ENCODE data around the gene ZNF135. TPM values are rescaled to one million over a fixed set of nuclear protein-coding genes. Genes with fewer than 3 reads are reported as not detected.

Gene ZNF135
- total RNA-seq, 1 experiment from 2014 or later = not detected

- Histone ChIP-seq H3K4me1 (ENCODE audit: low read length) (no peaks in the 10 kb centered on the region), H3K9me2 (replicated peaks; ENCODE audit: insufficient read depth, low read length) (no peaks in the 10 kb centered on the region), H3K9me3 (ENCODE audit: low read length) (peaks cover 35% of the 10 kb centered on the region), H3K36me3 (ENCODE audit: insufficient read depth, low read length) (no peaks in the 10 kb centered on the region), H3K4me3 (ENCODE audit: low read length) (no peak overlapping the region), H3K27ac (ENCODE audit: low read length) (no peak overlapping the region), H3K27me3 (ENCODE audit: low read length) (no peaks in the 10 kb centered on the region), H3K79me2 (ENCODE audit: low read length) (no peaks in the 10 kb centered on the region), H2AFZ (ENCODE audit: low read length) (no peak overlapping the region), H3K4me2 (ENCODE audit: low read depth, low read length, poor library complexity, severe bottlenecking) (no peak overlapping the region), H3K9ac (ENCODE audit: low read length) (no peak overlapping the region), H4K20me1 (ENCODE audit: insufficient read depth, low read depth, low read length) (no peaks in the 10 kb centered on the region)
- no peak for DNase-seq
Measured at GRCh38 chr19:58024661-58025060, 34.4 kb upstream of the ZNF135 start.

DNA sequence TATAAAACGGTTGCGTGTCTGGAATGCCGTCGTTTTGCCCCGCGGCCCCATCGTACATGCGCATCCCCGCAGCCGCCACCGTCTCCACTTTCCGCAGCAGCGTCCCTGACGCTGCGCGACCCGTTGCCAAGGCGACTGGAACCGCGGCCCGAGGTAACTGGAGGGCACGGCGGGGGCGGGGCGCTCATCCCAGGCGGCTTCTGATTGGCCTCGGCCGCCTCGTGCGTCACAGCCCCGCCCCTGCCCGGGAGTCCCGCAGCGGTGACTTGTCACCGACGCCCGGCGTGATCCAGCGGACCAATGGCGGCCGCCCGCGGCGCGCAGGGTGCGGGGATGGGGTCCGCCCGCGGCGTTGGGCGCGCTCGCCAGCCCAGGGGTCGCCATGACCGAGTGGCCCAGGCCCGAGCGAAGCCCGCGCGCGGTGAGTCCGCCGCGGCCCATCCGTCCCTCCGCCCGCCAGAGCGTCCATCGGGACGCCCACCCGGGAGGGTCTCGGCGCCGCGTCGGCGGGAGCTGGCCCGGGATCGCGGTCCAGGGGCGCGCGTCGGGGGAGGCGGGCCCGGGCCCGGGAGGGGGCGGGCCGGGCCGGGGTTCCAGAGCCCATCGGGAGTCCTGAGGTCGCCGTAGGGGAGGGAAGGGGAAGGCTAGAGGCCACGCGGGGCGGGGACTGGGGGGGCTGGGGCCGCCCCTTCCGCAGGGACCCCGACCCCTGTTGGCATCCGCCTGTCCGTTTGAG lies 25.2 kb upstream of the ZNF135 start, which contains the start of gene ZSCAN1:
Gene ZSCAN1 (plus strand): TSS at position 285 of the 736 bp plus-strand sequence. CDS start 3,812 bp downstream, outside the sequence.
- Histone ChIP-seq H3K4me3 (ENCODE audit: low read length) (no peak within 1 kb of the TSS), H3K4me2 (ENCODE audit: low read depth, low read length, poor library complexity, severe bottlenecking) (no peak within 1 kb of the TSS), H4K20me1 (ENCODE audit: insufficient read depth, low read depth, low read length) (no peaks in the 10 kb centered on the region), H3K36me3 (ENCODE audit: insufficient read depth, low read length) (no peaks in the 10 kb centered on the region), H2AFZ (ENCODE audit: low read length) (no peak within 1 kb of the TSS), H3K27ac (ENCODE audit: low read length) (no peak within 1 kb of the TSS), H3K79me2 (ENCODE audit: low read length) (no peaks in the 10 kb centered on the region), H3K9ac (ENCODE audit: low read length) (no peak within 1 kb of the TSS), H3K9me2 (replicated peaks; ENCODE audit: insufficient read depth, low read length) (no peaks in the 10 kb centered on the region), H3K9me3 (ENCODE audit: low read length) (peaks cover 19% of the 10 kb centered on the region), H3K4me1 (ENCODE audit: low read length) (no peaks in the 10 kb centered on the region), H3K27me3 (ENCODE audit: low read length) (no peaks in the 10 kb centered on the region)
- DNase-seq = no peak

DNA sequence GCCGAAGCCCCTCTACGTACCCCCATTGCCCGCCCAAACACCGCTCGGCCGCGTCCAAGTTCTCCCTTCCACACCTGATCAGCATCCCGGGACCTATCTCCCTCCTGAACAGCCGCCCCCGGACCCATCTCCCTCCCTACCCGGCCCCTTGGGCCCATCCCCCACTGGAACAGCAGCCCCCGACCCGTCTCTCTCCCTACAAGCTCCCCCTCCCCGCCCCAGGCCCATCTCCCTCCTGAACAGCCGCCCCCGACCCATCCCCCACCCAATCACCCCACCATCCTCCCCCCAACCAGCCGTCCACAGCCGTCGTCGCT lies 24.6 kb upstream of the ZNF135 start:
- Histone ChIP-seq H3K9me2 (replicated peaks; ENCODE audit: insufficient read depth, low read length) (no peaks in the 10 kb centered on the region), H4K20me1 (ENCODE audit: insufficient read depth, low read depth, low read length) (no peaks in the 10 kb centered on the region)

DNA sequence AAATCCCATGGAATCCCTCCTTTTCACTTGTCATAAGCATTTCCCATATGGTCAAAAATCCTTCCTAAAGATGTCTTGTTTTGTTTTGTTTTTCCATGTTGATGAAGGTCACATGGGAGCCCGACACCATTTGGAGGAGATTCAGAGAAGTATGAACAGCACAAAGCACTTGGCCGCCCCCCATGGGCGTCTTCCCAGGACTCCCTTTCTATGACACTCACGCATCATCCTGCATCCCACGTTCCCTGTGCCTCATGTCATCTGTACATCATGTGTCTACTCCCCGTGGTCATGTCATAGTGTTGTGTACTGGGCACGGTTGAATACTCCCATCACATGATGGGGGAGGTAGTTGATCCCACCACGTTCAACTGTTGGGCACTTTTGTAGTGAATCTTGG lies 23.2 kb upstream of the ZNF135 start:
- no peak for DNase-seq
- Histone ChIP-seq H3K36me3 (ENCODE audit: insufficient read depth, low read length) (no peaks in the 10 kb centered on the region), H3K9ac (ENCODE audit: low read length) (no peak overlapping the region), H3K4me1 (ENCODE audit: low read length) (no peaks in the 10 kb centered on the region), H3K9me3 (ENCODE audit: low read length) (peaks cover 28% of the 10 kb centered on the region), H3K4me2 (ENCODE audit: low read depth, low read length, poor library complexity, severe bottlenecking) (no peak overlapping the region), H3K27me3 (ENCODE audit: low read length) (no peaks in the 10 kb centered on the region), H3K9me2 (replicated peaks; ENCODE audit: insufficient read depth, low read length) (no peaks in the 10 kb centered on the region), H3K79me2 (ENCODE audit: low read length) (no peaks in the 10 kb centered on the region), H4K20me1 (ENCODE audit: insufficient read depth, low read depth, low read length) (no peaks in the 10 kb centered on the region), H3K4me3 (ENCODE audit: low read length) (no peak overlapping the region), H2AFZ (ENCODE audit: low read length) (no peak overlapping the region), H3K27ac (ENCODE audit: low read length) (no peak overlapping the region)

More for the DNA sequence above, 24.6 kb upstream of the ZNF135 start:
- Histone ChIP-seq H3K27ac (ENCODE audit: low read length) (no peak overlapping the region), H2AFZ (ENCODE audit: low read length) (no peak overlapping the region), H3K4me2 (ENCODE audit: low read depth, low read length, poor library complexity, severe bottlenecking) (no peak overlapping the region), H3K9ac (ENCODE audit: low read length) (no peak overlapping the region), H3K9me3 (ENCODE audit: low read length) (peaks cover 21% of the 10 kb centered on the region), H3K4me1 (ENCODE audit: low read length) (no peaks in the 10 kb centered on the region), H3K79me2 (ENCODE audit: low read length) (no peaks in the 10 kb centered on the region), H3K36me3 (ENCODE audit: insufficient read depth, low read length) (no peaks in the 10 kb centered on the region), H3K27me3 (ENCODE audit: low read length) (no peaks in the 10 kb centered on the region), H3K4me3 (ENCODE audit: low read length) (no peak overlapping the region)
- DNase-seq = no peak

- Histone ChIP-seq H4K20me1 (ENCODE audit: insufficient read depth, low read depth, low read length) (no peaks in the 10 kb centered on the region), H2AFZ (ENCODE audit: low read length) (no peak overlapping the region), H3K9ac (ENCODE audit: low read length) (no peak overlapping the region), H3K9me3 (ENCODE audit: low read length) (peaks cover 41% of the 10 kb centered on the region), H3K27ac (ENCODE audit: low read length) (no peak overlapping the region), H3K4me1 (ENCODE audit: low read length) (no peaks in the 10 kb centered on the region), H3K9me2 (replicated peaks; ENCODE audit: insufficient read depth, low read length) (no peaks in the 10 kb centered on the region), H3K36me3 (ENCODE audit: insufficient read depth, low read length) (no peaks in the 10 kb centered on the region), H3K4me2 (ENCODE audit: low read depth, low read length, poor library complexity, severe bottlenecking) (no peak overlapping the region), H3K4me3 (ENCODE audit: low read length) (no peak overlapping the region), H3K27me3 (ENCODE audit: low read length) (no peaks in the 10 kb centered on the region), H3K79me2 (ENCODE audit: low read length) (no peaks in the 10 kb centered on the region)
- no peak for DNase-seq
Measured at GRCh38 chr19:58037927-58038687, 21.0 kb upstream of the ZNF135 start.

- no peaks in the 10 kb centered on the region for H3K27me3 ChIP-seq (ENCODE audit: low read length)
- H3K36me3 ChIP-seq (ENCODE audit: insufficient read depth, low read length) = no peaks in the 10 kb centered on the region
- peaks cover 46% of the 10 kb centered on the region for H3K9me3 ChIP-seq (ENCODE audit: low read length)
- H3K27ac ChIP-seq (ENCODE audit: low read length) = no peak overlapping the region
- H3K9ac ChIP-seq (ENCODE audit: low read length) = no peak overlapping the region
- no peak overlapping the region for H3K4me3 ChIP-seq (ENCODE audit: low read length)
- H3K4me2 ChIP-seq (ENCODE audit: low read depth, low read length, poor library complexity, severe bottlenecking) = no peak overlapping the region
- no peak overlapping the region for H2AFZ ChIP-seq (ENCODE audit: low read length)
- H3K4me1 ChIP-seq (ENCODE audit: low read length) = no peaks in the 10 kb centered on the region
- DNase-seq = no peak
- H3K79me2 ChIP-seq (ENCODE audit: low read length) = no peaks in the 10 kb centered on the region
- no peaks in the 10 kb centered on the region for H4K20me1 ChIP-seq (ENCODE audit: insufficient read depth, low read depth, low read length)
- H3K9me2 ChIP-seq (replicated peaks; ENCODE audit: insufficient read depth, low read length) = no peaks in the 10 kb centered on the region
Measured at GRCh38 chr19:58038688-58039204, 20.3 kb upstream of the ZNF135 start.

DNA sequence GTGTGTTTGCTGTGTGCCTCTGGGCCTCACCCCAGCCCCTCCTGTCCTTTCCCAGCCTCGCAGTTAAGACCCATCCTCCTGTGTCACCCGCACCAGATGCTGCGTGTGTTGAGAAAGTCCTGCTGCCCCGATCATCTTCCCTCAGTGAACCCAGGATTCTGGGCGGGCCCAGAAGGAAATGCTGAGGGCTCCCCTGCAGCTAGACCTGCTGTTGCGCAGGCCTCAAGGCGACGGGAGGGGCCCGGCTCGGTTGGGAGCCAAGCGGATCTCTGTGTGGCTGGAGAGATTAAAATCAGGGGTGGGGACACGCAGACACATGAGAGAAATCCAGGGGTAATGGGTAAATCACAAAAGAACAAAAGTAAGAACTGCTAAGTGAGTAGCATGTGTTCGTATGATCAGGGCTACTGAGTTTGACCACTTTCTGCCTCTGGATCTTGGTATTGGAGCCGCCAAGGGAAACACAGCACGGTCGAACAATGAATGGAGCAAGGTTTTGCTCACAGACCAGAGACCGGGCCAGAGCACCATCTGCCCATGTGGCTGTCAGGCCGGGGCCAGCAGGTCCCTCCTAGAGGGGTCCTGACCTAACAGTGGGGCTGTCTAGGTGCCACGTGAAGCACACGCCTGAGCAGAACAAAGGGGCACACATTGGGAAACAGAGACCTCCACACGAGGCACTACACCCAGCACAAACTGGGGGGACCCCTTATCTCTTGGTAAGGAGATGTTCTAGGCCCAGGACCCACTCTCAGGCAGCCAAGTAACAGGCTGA lies 18.1 kb upstream of the ZNF135 start:
- Histone ChIP-seq H3K27ac (ENCODE audit: low read length) (no peak overlapping the region), H3K9me2 (replicated peaks; ENCODE audit: insufficient read depth, low read length) (no peaks in the 10 kb centered on the region), H3K79me2 (ENCODE audit: low read length) (no peaks in the 10 kb centered on the region), H3K4me2 (ENCODE audit: low read depth, low read length, poor library complexity, severe bottlenecking) (no peak overlapping the region), H3K27me3 (ENCODE audit: low read length) (no peaks in the 10 kb centered on the region), H2AFZ (ENCODE audit: low read length) (no peak overlapping the region), H3K4me3 (ENCODE audit: low read length) (no peak overlapping the region), H4K20me1 (ENCODE audit: insufficient read depth, low read depth, low read length) (no peaks in the 10 kb centered on the region), H3K9ac (ENCODE audit: low read length) (no peak overlapping the region), H3K9me3 (ENCODE audit: low read length) (peaks cover 46% of the 10 kb centered on the region), H3K4me1 (ENCODE audit: low read length) (no peaks in the 10 kb centered on the region), H3K36me3 (ENCODE audit: insufficient read depth, low read length) (no peaks in the 10 kb centered on the region)
- no peak for DNase-seq
